ENCODE measurements around the gene USP2.
A peak's percentile ranks its signal among the peaks of the same experiment; 100 is the strongest.

Gene USP2

GRCh38 chr11:119341222-119342022 is 40.1 kb downstream of the USP2 start:
- TF ChIP-seq CTCF (IDR thresholded peaks at IDR 0.05; ENCODE audit: low read depth, low read length) = no peak
- in situ Hi-C loops (cut with HindIII; ENCODE audit: low sequenced_read_pairs) = no loop called here
- no peak overlapping the region for H3K4me3 ChIP-seq (ENCODE audit: low read depth, low read length)
- no peak for DNase-seq (ENCODE audit: low read depth, low spot score)

GRCh38 chr11:119340335-119341221 is 40.9 kb downstream of the USP2 start, which contains the start of gene C1QTNF5:
Gene C1QTNF5 (minus strand): TSS chr11:119340883. CDS start chr11:119340397, 486 bp downstream.
- DNase-seq (ENCODE audit: low read depth, low spot score) = peak; percentile 63
- in situ Hi-C loops (cut with HindIII; ENCODE audit: low sequenced_read_pairs) = no loop called here
- H3K4me3 ChIP-seq (ENCODE audit: low read depth, low read length) = peak within 1 kb of the TSS; percentile 49
- no peak for TF ChIP-seq CTCF (IDR thresholded peaks at IDR 0.05; ENCODE audit: low read depth, low read length)

GRCh38 chr11:119339589-119340334 is 41.7 kb downstream of the USP2 start:
- DNase-seq (ENCODE audit: low read depth, low spot score) = peak; percentile 51
- peak overlapping the region; percentile 49 for H3K4me3 ChIP-seq (ENCODE audit: low read depth, low read length)
- in situ Hi-C loops (cut with HindIII; ENCODE audit: low sequenced_read_pairs) = no loop called here
- TF ChIP-seq CTCF (IDR thresholded peaks at IDR 0.05; ENCODE audit: low read depth, low read length) = peak; percentile 79

GRCh38 chr11:119338965-119339588 is 42.4 kb downstream of the USP2 start:
- in situ Hi-C loops (cut with HindIII; ENCODE audit: low sequenced_read_pairs) = no loop called here
- H3K4me3 ChIP-seq (ENCODE audit: low read depth, low read length) = peak overlapping the region; percentile 49
- no peak for DNase-seq (ENCODE audit: low read depth, low spot score)
- no peak for TF ChIP-seq CTCF (IDR thresholded peaks at IDR 0.05; ENCODE audit: low read depth, low read length)

- H3K4me3 ChIP-seq (ENCODE audit: low read depth, low read length) = peak overlapping the region; percentile 12
- in situ Hi-C loops (cut with HindIII; ENCODE audit: low sequenced_read_pairs) = no loop called here
- peak; percentile 85 for TF ChIP-seq CTCF (IDR thresholded peaks at IDR 0.05; ENCODE audit: low read depth, low read length)
- peak; percentile 79 for DNase-seq (ENCODE audit: low read depth, low spot score)
Observed at GRCh38 chr11:119338318-119338890, 43.1 kb downstream of the USP2 start.

Data from astrocyte of the spinal cord (primary cell).